Nasal cavity respiratory epithelium epithelial cell of viscerocranial mucosa (primary cell): ENCODE data around the gene LAGE3. TPM values are rescaled to one million over a fixed set of nuclear protein-coding genes. Genes with fewer than 3 reads are reported as not detected.

ENCODE experiments used
- total RNA-seq: library from RNA; depleted of rRNA; stranded (reverse); fragments of >200 nt; gene quantifications from 2 replicates; pipeline ENCODE4 v1.2.3, GENCODE V29; 2014

Gene LAGE3
- 9.4 and 10.3 TPM in 2 replicates for total RNA-seq

DNA sequence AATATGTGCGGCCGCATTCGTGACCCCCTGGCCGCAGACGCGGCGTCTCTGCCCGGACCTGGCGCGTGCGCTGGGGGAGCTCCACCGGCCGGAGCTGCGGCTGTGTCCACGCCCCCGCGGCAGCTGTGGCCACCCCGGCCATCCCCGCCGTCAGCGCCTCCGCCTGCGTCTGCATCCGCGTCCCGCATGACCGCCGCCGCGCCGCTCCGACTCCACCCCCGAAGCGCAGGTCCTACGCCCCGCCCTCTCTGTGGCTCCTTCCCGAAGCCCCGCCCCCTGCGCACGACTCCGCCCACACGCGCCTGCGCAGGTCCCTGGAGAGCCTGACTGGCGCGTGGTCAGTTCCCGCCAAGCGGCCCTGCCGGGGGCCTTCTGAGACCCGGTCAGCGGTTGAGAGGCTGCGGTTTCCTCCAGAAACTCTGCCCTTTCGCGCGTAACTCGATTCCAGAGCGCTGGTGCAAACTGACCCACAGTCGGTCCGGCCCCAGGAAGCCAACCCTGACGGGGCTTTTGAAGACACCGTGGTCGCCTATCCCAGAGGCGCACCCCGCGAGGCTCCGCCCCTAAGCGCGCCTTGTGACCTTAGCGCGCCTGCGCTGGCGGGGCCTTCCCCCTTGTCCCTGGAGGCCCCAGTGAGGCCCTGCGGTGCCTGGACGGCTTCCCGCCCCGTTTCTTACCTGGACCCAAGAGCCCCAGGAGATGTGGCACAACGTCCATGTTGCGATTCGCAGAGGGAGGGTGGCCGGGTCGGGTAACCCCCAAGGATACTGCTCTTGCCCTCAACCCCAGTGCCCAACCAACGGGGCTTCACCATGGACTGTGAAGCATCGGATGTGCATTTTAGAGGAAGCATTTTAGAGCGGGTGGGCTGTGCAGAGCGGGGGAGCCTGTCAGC, at the start of gene LAGE3:
TSS of gene LAGE3 (minus strand) at position 554 of the 895 bp plus-strand sequence. CDS start at position 188, 366 bp downstream.

GRCh38 chrX:154515966-154516655, 37.0 kb upstream of the LAGE3 start, which contains the start of gene FAM3A:
Gene FAM3A, minus strand, starts transcription at chrX:154516232. Its CDS starts 460 bp downstream, at chrX:154515772.

GRCh38 chrX:154490414-154491083, 11.5 kb upstream of the LAGE3 start, which contains the start of gene SLC10A3:
Gene SLC10A3, minus strand, starts transcription at chrX:154490629. Its CDS starts 1,689 bp downstream, at chrX:154488940.

GRCh38 chrX:154486396-154487207, 7.5 kb upstream of the LAGE3 start, which contains the start of gene UBL4A:
Gene UBL4A, minus strand, starts transcription at chrX:154486615. Its CDS starts 31 bp downstream, at chrX:154486584.

GRCh38 chrX:154458116-154458953, 20.7 kb downstream of the LAGE3 start, which contains the start of gene PLXNA3:
Gene PLXNA3, plus strand, starts transcription at chrX:154458281. Its CDS starts 1,903 bp downstream, at chrX:154460184.

GRCh38 chrX:154443992-154444754, 34.9 kb downstream of the LAGE3 start, which contains the start of gene FAM50A:
Gene FAM50A, plus strand, starts transcription at chrX:154444141. Its CDS starts 95 bp downstream, at chrX:154444236.

DNA sequence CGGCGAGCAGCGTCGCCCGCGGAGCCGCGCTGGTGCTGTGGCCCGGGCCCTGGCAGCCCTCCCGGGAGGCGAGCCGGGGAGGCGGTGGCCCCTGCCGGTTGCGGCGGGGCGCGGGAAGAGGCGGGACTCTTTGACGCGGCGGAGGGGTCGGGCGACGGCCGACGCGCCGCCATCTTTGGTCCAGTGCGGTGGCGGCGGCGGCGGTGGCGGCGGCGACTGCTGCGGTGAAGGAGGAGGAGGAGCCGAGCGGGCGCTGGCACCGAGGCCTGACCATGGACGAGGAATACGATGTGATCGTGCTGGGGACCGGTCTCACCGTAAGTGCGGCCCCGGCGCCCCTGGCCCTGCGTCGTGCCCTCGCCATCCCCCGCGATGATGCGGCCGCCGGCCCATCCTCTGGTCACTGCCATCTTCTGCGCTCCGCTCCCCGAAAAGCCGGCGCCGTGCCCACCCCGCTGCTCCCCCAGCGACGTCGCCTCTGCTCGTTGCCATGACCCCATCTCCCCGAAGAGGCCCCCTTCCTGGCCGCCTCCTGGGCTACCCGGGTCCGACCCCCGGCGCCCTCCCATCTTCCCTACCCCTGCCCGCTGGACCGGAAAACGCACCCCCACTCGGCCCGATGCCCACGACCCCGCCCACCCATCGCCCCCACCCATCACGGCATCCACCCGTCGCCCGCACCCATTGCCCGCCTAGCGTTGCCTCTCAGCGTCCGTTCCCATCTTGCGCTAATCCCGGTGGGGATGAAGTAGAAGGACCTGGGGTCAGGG, 41.9 kb downstream of the LAGE3 start, which contains the start of gene GDI1:
TSS of gene GDI1 (plus strand) at position 172 of the 770 bp plus-strand sequence. CDS start at position 273, 101 bp downstream.

GRCh38 chrX:154428176-154429171, 50.6 kb downstream of the LAGE3 start, which contains the start of gene ATP6AP1:
Gene ATP6AP1, plus strand, starts transcription at chrX:154428677. Its CDS starts 16 bp downstream, at chrX:154428693.

Other genes starting within 250 kb of the LAGE3 start
- not detected in 2 replicates for gene OPN1MW3, start 221.7 kb downstream of the LAGE3 start, total RNA-seq
- gene TEX28, start 184.2 kb downstream of the LAGE3 start, total RNA-seq: not detected in 2 replicates
- gene TKTL1, start 183.5 kb downstream of the LAGE3 start, total RNA-seq: not detected in 2 replicates
- 1,456 and 1,936 TPM in 2 replicates for gene FLNA, start 104.6 kb downstream of the LAGE3 start, total RNA-seq
- gene EMD, start 100.0 kb downstream of the LAGE3 start, total RNA-seq: 19.1 and 26.7 TPM in 2 replicates
- gene RPL10, start 80.9 kb downstream of the LAGE3 start, total RNA-seq: 2,212 and 2,409 TPM in 2 replicates
- gene DNASE1L1, start 70.0 kb downstream of the LAGE3 start, total RNA-seq: 28.0 and 31.3 TPM in 2 replicates
- 23.0 and 27.3 TPM in 2 replicates for gene TAFAZZIN, start 67.7 kb downstream of the LAGE3 start, total RNA-seq
- 42.0 and 109 TPM in 2 replicates for gene ATP6AP1, start 50.6 kb downstream of the LAGE3 start, total RNA-seq
- 58.1 and 69.8 TPM in 2 replicates for gene GDI1, start 42.1 kb downstream of the LAGE3 start, total RNA-seq
- 48.9 and 72.5 TPM in 2 replicates for gene FAM50A, start 35.1 kb downstream of the LAGE3 start, total RNA-seq
- 5.1 and 39.3 TPM in 2 replicates for gene PLXNA3, start 21.0 kb downstream of the LAGE3 start, total RNA-seq
- gene UBL4A, start 7.3 kb upstream of the LAGE3 start, total RNA-seq: 39.6 and 40.6 TPM in 2 replicates
- 15.4 and 30.3 TPM in 2 replicates for gene SLC10A3, start 11.3 kb upstream of the LAGE3 start, total RNA-seq
- 24.6 and 35.1 TPM in 2 replicates for gene FAM3A, start 37.0 kb upstream of the LAGE3 start, total RNA-seq
- 22.9 and 50.0 TPM in 2 replicates for gene G6PD, start 67.6 kb upstream of the LAGE3 start, total RNA-seq
- 8.5 and 8.9 TPM in 2 replicates for gene IKBKG, start 68.3 kb upstream of the LAGE3 start, total RNA-seq
- not detected in 2 replicates for gene CTAG1A, start 105.9 kb upstream of the LAGE3 start, total RNA-seq
- not detected in 2 replicates for gene CTAG1B, start 140.0 kb upstream of the LAGE3 start, total RNA-seq
- not detected in 2 replicates for gene CTAG2, start 174.3 kb upstream of the LAGE3 start, total RNA-seq